GM19468 (cell line): ENCODE data around the gene ITGB6.

ENCODE experiments used
- ATAC-seq: cut with Tn5 transposase; IDR thresholded peaks from one replicate; pipeline ENCODE4 v1.9.1; 2021; ENCODE audit warnings: mild to moderate bottlenecking, moderate library complexity, moderate number of reproducible peaks; ENCODE audit not compliant: unreplicated experiment; ENCODE audit errors: extremely low read depth

Gene ITGB6

GRCh38 chr2:160222546-160223283, 22.6 kb upstream of the ITGB6 start:
- no peak for ATAC-seq

GRCh38 chr2:160221391-160222276, 21.6 kb upstream of the ITGB6 start:
- ATAC-seq, result no peak

- no peak for ATAC-seq
These were observed 20.5 kb upstream of the ITGB6 start for GRCh38 chr2:160220545-160221009.

GRCh38 chr2:160220026-160220425, 20.0 kb upstream of the ITGB6 start:
- ATAC-seq, result no peak

GRCh38 chr2:160214461-160215445, 14.7 kb upstream of the ITGB6 start:
- no peak for ATAC-seq

- ATAC-seq, result no peak
These were observed 13.4 kb upstream of the ITGB6 start for GRCh38 chr2:160213511-160213910.

- ATAC-seq, result peak; percentile 83
These were observed 10.6 kb upstream of the ITGB6 start for GRCh38 chr2:160210599-160211138.

- ATAC-seq, result no peak
These were observed 9.4 kb upstream of the ITGB6 start for GRCh38 chr2:160209516-160209856.

- no peak for ATAC-seq
These were observed 8.8 kb upstream of the ITGB6 start for GRCh38 chr2:160208655-160209515.

- no peak for ATAC-seq
These were observed 8.0 kb upstream of the ITGB6 start for GRCh38 chr2:160207804-160208654.

GRCh38 chr2:160207271-160207670, 7.2 kb upstream of the ITGB6 start:
- ATAC-seq, result no peak

- ATAC-seq, result no peak
These were observed 6.4 kb upstream of the ITGB6 start for GRCh38 chr2:160206436-160206835.

GRCh38 chr2:160205505-160205904, 5.4 kb upstream of the ITGB6 start:
- no peak for ATAC-seq

GRCh38 chr2:160203422-160203821, 3.4 kb upstream of the ITGB6 start:
- no peak for ATAC-seq

GRCh38 chr2:160203007-160203406, 2.9 kb upstream of the ITGB6 start:
- ATAC-seq, result no peak

GRCh38 chr2:160201849-160202539, 1.9 kb upstream of the ITGB6 start:
- no peak for ATAC-seq

GRCh38 chr2:160200921-160201320, 849 bp upstream of the ITGB6 start:
- ATAC-seq, result no peak

- ATAC-seq, result no peak
These were observed 1.0 kb downstream of the ITGB6 start for GRCh38 chr2:160199053-160199452.
